Activated CD8-positive, alpha-beta memory T cell treated with anti-CD3 and anti-CD28 coated beads for 36 hours (primary cell): Measurements from ENCODE around the gene RBM26. TPM values are rescaled to one million over a fixed set of nuclear protein-coding genes. Genes with fewer than 3 reads are reported as not detected.

Source experiments
- total RNA-seq, 2 experiments: library from RNA; stranded (reverse); gene quantifications; one replicate each; pipeline ENCODE4 v1.2.3, GENCODE V29; 2021

RBM26 gene
- total RNA-seq, 2 experiments from 2014 or later = 64.4 to 64.7 TPM

Other genes starting within 250 kb of the RBM26 start
- gene NDFIP2, start 74.9 kb upstream of the RBM26 start, total RNA-seq = 100 to 1,000 TPM; 121 TPM